GM23338 (cell line): Measurements from ENCODE around the gene PPARD. TPM values are rescaled to one million over a fixed set of nuclear protein-coding genes. Genes with fewer than 3 reads are reported as not detected.

ENCODE experiments used
- ATAC-seq: fragments of 200-7000 bp; cut with Tn5 transposase; 3 replicates; pipeline ENCODE4 v1.9.1; 2020
- DNase-seq: peaks from one replicate; pipeline ENCODE4 v3.0.0-alpha.2; 2015; ENCODE audit warnings: low spot score
- H2AFZ ChIP-seq: fragments of 200-600 bp; sonication (generic); 2 replicates; pipeline ENCODE4 v1.8.0; 2016; ENCODE audit warnings: antibody characterized with exemption, mild to moderate bottlenecking, moderate library complexity
- H3F3A ChIP-seq: fragments of 200-600 bp; sonication (generic); replicated peaks from 2 replicates; pipeline ENCODE4 v1.8.0; 2017; ENCODE audit warnings: antibody characterized with exemption, mixed run types, low read depth
- H3K27ac ChIP-seq: fragments of 200-600 bp; sonication (generic); 2 replicates; pipeline ENCODE4 v1.6.1; 2016; ENCODE audit warnings: low read depth
- H3K27me3 ChIP-seq: fragments of 200-600 bp; sonication (generic); 2 replicates; pipeline ENCODE4 v1.8.0; 2016; ENCODE audit warnings: mild to moderate bottlenecking, mixed run types, moderate library complexity; ENCODE audit not compliant: insufficient read depth
- H3K36me3 ChIP-seq: fragments of 200-600 bp; sonication (generic); 2 replicates; pipeline ENCODE4 v1.8.0; 2016; ENCODE audit warnings: mild to moderate bottlenecking; ENCODE audit not compliant: insufficient read depth
- H3K4me1 ChIP-seq: fragments of 200-600 bp; sonication (generic); 2 replicates; pipeline ENCODE4 v1.8.0; 2016; ENCODE audit warnings: mild to moderate bottlenecking, moderate library complexity; ENCODE audit not compliant: insufficient read depth
- H3K4me2 ChIP-seq: fragments of 200-600 bp; sonication (generic); 2 replicates; pipeline ENCODE4 v1.7.1; 2017; ENCODE audit warnings: mixed run types
- H3K4me3 ChIP-seq: fragments of 200-600 bp; sonication (generic); 2 replicates; pipeline ENCODE4 v1.6.1; 2016; ENCODE audit warnings: mixed run types
- H3K79me2 ChIP-seq: fragments of 200-600 bp; sonication (generic); replicated peaks from 2 replicates; pipeline ENCODE4 v1.8.0; 2017; ENCODE audit warnings: mild to moderate bottlenecking; ENCODE audit not compliant: insufficient read depth
- H3K9me2 ChIP-seq: fragments of 200-600 bp; sonication (generic); 2 replicates; pipeline ENCODE4 v1.8.0; 2017; ENCODE audit not compliant: insufficient read depth
- H4K20me1 ChIP-seq: fragments of 200-600 bp; sonication (generic); replicated peaks from 2 replicates; pipeline ENCODE4 v1.8.0; 2017; ENCODE audit warnings: mild to moderate bottlenecking; ENCODE audit not compliant: insufficient read depth
- H3K27ac Mint-ChIP-seq: 2 replicates; pipeline ENCODE4 v1.8.0; 2020; ENCODE audit warnings: inconsistent platforms, mild to moderate bottlenecking, moderate library complexity, mixed read lengths
- H3K27me3 Mint-ChIP-seq: 3 replicates; pipeline ENCODE4 v1.8.0; 2022; ENCODE audit warnings: low read depth, mild to moderate bottlenecking, moderate library complexity, mixed read lengths, inconsistent platforms; ENCODE audit not compliant: insufficient read depth, poor library complexity
- H3K36me3 Mint-ChIP-seq: 3 replicates; pipeline ENCODE4 v1.8.0; 2021; ENCODE audit warnings: low read depth, mild to moderate bottlenecking, inconsistent platforms, moderate library complexity, mixed read lengths
- H3K4me1 Mint-ChIP-seq: 3 replicates; pipeline ENCODE4 v1.8.0; 2020; ENCODE audit warnings: mild to moderate bottlenecking, inconsistent platforms, mixed read lengths
- H3K4me3 Mint-ChIP-seq: 3 replicates; pipeline ENCODE4 v1.8.0; 2021; ENCODE audit warnings: moderate library complexity, mild to moderate bottlenecking, inconsistent platforms, mixed read lengths
- H3K9me3 Mint-ChIP-seq: 3 replicates; pipeline ENCODE4 v1.8.0; 2020; ENCODE audit warnings: moderate library complexity, mild to moderate bottlenecking, inconsistent platforms, mixed read lengths
- CTCF ChIP-seq, 2 experiments: fragments of 200-600 bp in 1 of 2; sonication (generic) in 1 of 2; conservative IDR thresholded peaks; 2 replicates each; pipeline versions ENCODE4 v1.5.1 to v1.6.1; 2016 to 2017; ENCODE audit warnings: antibody characterized with exemption in 2 of 2, low read depth in 2 of 2, mild to moderate bottlenecking in 2 of 2, moderate library complexity in 1 of 2
- JUNB ChIP-seq: IDR thresholded peaks from one replicate; pipeline ENCODE4 v1.6.1; 2016; ENCODE audit warnings: antibody characterized with exemption; ENCODE audit not compliant: unreplicated experiment
- REST ChIP-seq: IDR thresholded peaks from one replicate; pipeline ENCODE4 v1.6.1; 2018; ENCODE audit warnings: antibody characterized with exemption; ENCODE audit not compliant: unreplicated experiment
- STAT1 ChIP-seq: IDR thresholded peaks from one replicate; pipeline ENCODE4 v1.6.1; 2016; ENCODE audit warnings: antibody characterized with exemption; ENCODE audit not compliant: unreplicated experiment
- ZNF331 ChIP-seq: fragments of 250-450 bp; sonication (Bioruptor Pico); IDR thresholded peaks from 2 replicates; pipeline ENCODE4 v1.5.0; 2020; ENCODE audit warnings: low read depth, mild to moderate bottlenecking, moderate library complexity
- polyA plus RNA-seq: library from polyadenylated mRNA; unstranded; fragments of >200 nt; fragmentation: Nextera tagmentation; extraction: Ambion mirVana; gene quantifications from 2 replicates; pipeline ENCODE4 v1.2.1, GENCODE V29; 2016
- total RNA-seq: library from RNA; depleted of rRNA; stranded (reverse); fragments of >200 nt; shearing (Covaris generic); gene quantifications from 2 replicates; pipeline ENCODE4 v1.2.3, GENCODE V29; 2014

Gene PPARD
- total and polyA plus RNA-seq, 2 experiments from 2014 or later = 5.1 to 9.7 TPM

- H3F3A ChIP-seq = no peaks in the 10 kb centered on the region
- no peak overlapping the region for H3K4me3 ChIP-seq
- no peaks in the 10 kb centered on the region for H3K79me2 ChIP-seq
- Mint-ChIP-seq H3K9me3 (no peaks in the 10 kb centered on the region), H3K27ac (no peak overlapping the region), H3K36me3 (peaks cover 2% of the 10 kb centered on the region; the same call in 1 of the 3 replicates), H3K4me1 (peaks cover 18% of the 10 kb centered on the region), H3K27me3 (peaks cover 14% of the 10 kb centered on the region), H3K4me3 (no peak overlapping the region)
- ATAC-seq (no peak), DNase-seq (no peak)
- H3K4me1 ChIP-seq = no peaks in the 10 kb centered on the region
- no peaks in the 10 kb centered on the region for H3K27me3 ChIP-seq
- 0 out of 2 replicates have a peak, but pooled peaks cover 4% of the 10 kb centered on the region for H3K9me2 ChIP-seq
- no peak for TF ChIP-seq REST
- no peak for TF ChIP-seq STAT1
- TF ChIP-seq CTCF (conservative IDR thresholded peaks at IDR 0.05; ENCODE audit: low read depth in 2 of 2) = no peak
- H3K4me2 ChIP-seq = no peak overlapping the region
- no peak overlapping the region for H2AFZ ChIP-seq
- no peaks in the 10 kb centered on the region for H3K36me3 ChIP-seq
- H4K20me1 ChIP-seq = no peaks in the 10 kb centered on the region
- no peak overlapping the region for H3K27ac ChIP-seq
These were observed 71.6 kb downstream of the PPARD start for GRCh38 chr6:35413911-35414310.

GRCh38 chr6:35415065-35415891, 72.9 kb downstream of the PPARD start:
- peak overlapping the region; percentile 88 for H3K27ac Mint-ChIP-seq
- DNase-seq (peak; percentile 81), ATAC-seq (peak; percentile 91)
- Histone ChIP-seq H3K27ac (no peak overlapping the region), H3K27me3 (no peaks in the 10 kb centered on the region), H3K4me1 (peaks cover 8% of the 10 kb centered on the region; the same call in 1 of the 2 replicates), H3K36me3 (no peaks in the 10 kb centered on the region), H3K4me2 (no peak overlapping the region), H2AFZ (no peak overlapping the region), H4K20me1 (no peaks in the 10 kb centered on the region), H3K9me2 (0 out of 2 replicates have a peak, but pooled peaks cover 4% of the 10 kb centered on the region), H3K4me3 (no peak overlapping the region), H3K79me2 (no peaks in the 10 kb centered on the region), H3F3A (no peaks in the 10 kb centered on the region)
- no peak for TF ChIP-seq ZNF331 (CRISPR knock-in tag)
- TF ChIP-seq JUNB = no peak
- TF ChIP-seq CTCF (conservative IDR thresholded peaks at IDR 0.05; ENCODE audit: low read depth in 2 of 2) = peak; percentile 53 to 71
- peaks cover 10% of the 10 kb centered on the region for H3K27me3 Mint-ChIP-seq
- H3K36me3 Mint-ChIP-seq = peaks cover 2% of the 10 kb centered on the region; the same call in 1 of the 3 replicates
- H3K4me1 Mint-ChIP-seq = peaks cover 25% of the 10 kb centered on the region
- H3K9me3 Mint-ChIP-seq = no peaks in the 10 kb centered on the region
- H3K4me3 Mint-ChIP-seq = no peak overlapping the region
